A673 (cell line): Measurements from ENCODE around the gene IER3. TPM values are rescaled to one million over a fixed set of nuclear protein-coding genes. Genes with fewer than 3 reads are reported as not detected.

Source experiments
- BruUV-seq: library from RNA; stranded (reverse); fragments of 400-500 nt; replicated peaks from 2 replicates; lab custom pipeline; 2021; lab: Mats Ljungman, UMichigan
- CTCF ChIA-PET: fragments of 300-600 bp; sonication (Branson Sonifier 250); formaldehyde crosslinking; loops from one replicate; lab custom pipeline; 2022; ENCODE audit warnings: antibody characterized with exemption; lab: Charles Lee
- POLR2A ChIA-PET: fragments of 300-600 bp; sonication (Branson Sonifier 250); formaldehyde crosslinking; loops from one replicate; lab custom pipeline; 2022; ENCODE audit warnings: antibody characterized with exemption; ENCODE audit not compliant: low non-redundant PET; lab: Charles Lee
- DNase-seq: peaks from one replicate; pipeline ENCODE4 v3.0.0-alpha.2; 2015; ENCODE audit warnings: low spot score
- H3K27ac ChIP-seq: fragments of 200-600 bp; sonication (generic); 2 replicates; pipeline ENCODE4 v1.5.1; 2016; ENCODE audit warnings: mixed run types, low read depth, mild to moderate bottlenecking, mixed read lengths, antibody characterized with exemption, low read length; ENCODE audit not compliant: poor library complexity, severe bottlenecking
- H3K27me3 ChIP-seq: fragments of 200-600 bp; sonication (generic); replicated peaks from 2 replicates; pipeline ENCODE4 v1.6.1; 2017; ENCODE audit warnings: mixed run types, low read depth, mild to moderate bottlenecking, mixed read lengths, antibody characterized with exemption, low read length; ENCODE audit not compliant: insufficient read depth, poor library complexity
- H3K36me3 ChIP-seq: fragments of 200-600 bp; sonication (generic); 2 replicates; pipeline ENCODE4 v1.6.1; 2016; ENCODE audit warnings: mixed run types, mild to moderate bottlenecking, mixed read lengths, antibody characterized with exemption, low read length; ENCODE audit not compliant: insufficient read depth, poor library complexity, severe bottlenecking
- H3K4me1 ChIP-seq: fragments of 200-600 bp; sonication (generic); 2 replicates; pipeline ENCODE4 v1.6.1; 2017; ENCODE audit warnings: mixed run types, mild to moderate bottlenecking, mixed read lengths, antibody characterized with exemption, low read length; ENCODE audit not compliant: insufficient read depth, poor library complexity, severe bottlenecking
- H3K4me3 ChIP-seq: fragments of 200-600 bp; sonication (generic); 2 replicates; pipeline ENCODE4 v1.5.1; 2016; ENCODE audit warnings: low read depth, mixed run types, mild to moderate bottlenecking, mixed read lengths, low read length; ENCODE audit not compliant: poor library complexity, severe bottlenecking
- H3K9me3 ChIP-seq: fragments of 200-600 bp; sonication (generic); 2 replicates; pipeline ENCODE4 v1.6.1; 2016; ENCODE audit warnings: mixed run types, low read depth, mild to moderate bottlenecking, mixed read lengths, antibody characterized with exemption, low read length; ENCODE audit not compliant: poor library complexity, severe bottlenecking
- EZH2 ChIP-seq: fragments of 200-600 bp; sonication (generic); IDR thresholded peaks from 2 replicates; pipeline ENCODE4 v1.6.1; 2017; ENCODE audit warnings: borderline replicate concordance, low read depth, mild to moderate bottlenecking, mixed read lengths, antibody characterized with exemption, low read length; ENCODE audit not compliant: poor library complexity, severe bottlenecking
- intact Hi-C: fragments of 100-400 bp; cut with micrococcal nuclease; formaldehyde crosslinking; loops from one replicate; pipeline ENCODE4 v1.10.0; 2022; ENCODE audit not compliant: unreplicated experiment
- total RNA-seq: library from RNA; stranded (reverse); gene quantifications from 2 replicates; pipeline ENCODE4 v1.2.3, GENCODE V29; 2021
- TF ChIP-seq, protein P1 (sequence below): fragments of 300-800, 200-600 bp; sonication (generic); conservative IDR thresholded peaks from 2 replicates; pipeline ENCODE4 v1.5.1; 2017; ENCODE audit warnings: low read depth, mild to moderate bottlenecking, antibody characterized with exemption, low read length, moderate library complexity, mixed read lengths

The IER3 gene
- total RNA-seq, 1 experiment from 2014 or later: 34.6 TPM

DNA sequence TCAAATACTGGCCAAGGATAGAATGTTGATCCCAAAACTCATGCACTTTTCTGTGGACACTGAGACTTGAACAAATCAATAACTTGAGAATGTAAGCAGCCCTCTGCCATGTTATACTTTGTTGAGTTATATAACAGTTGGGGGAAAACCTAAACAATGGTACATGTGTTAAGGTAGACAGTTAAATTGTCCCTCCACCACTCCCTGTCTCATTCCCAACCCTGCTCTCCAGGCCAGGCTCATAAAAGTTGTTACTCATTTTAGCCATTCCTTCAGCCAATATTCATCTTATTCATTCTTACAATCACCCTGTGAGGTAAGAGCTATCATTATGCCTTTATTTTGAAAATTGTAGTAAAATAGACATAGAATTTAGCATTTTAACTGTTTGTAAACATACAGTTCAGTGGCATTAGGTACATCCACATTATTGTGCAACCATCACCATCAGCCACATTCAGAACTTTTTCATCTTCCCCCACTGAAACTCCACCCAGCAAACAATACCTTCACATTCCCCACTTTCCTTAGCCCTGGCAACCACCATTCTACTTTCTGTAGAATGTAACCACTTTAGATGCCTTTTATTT, 38.2 kb upstream of the IER3 start:
- Histone ChIP-seq H3K4me3 (no peak overlapping the region), H3K27ac (peak overlapping the region; percentile 89), H3K27me3 (no peaks in the 10 kb centered on the region), H3K9me3 (no peaks in the 10 kb centered on the region), H3K36me3 (no peaks in the 10 kb centered on the region), H3K4me1 (peaks cover 44% of the 10 kb centered on the region)
- BruUV-seq: TSS peak; percentile 93
- ChIA-PET CTCF (interaction anchor here (0.5 to 1.3 kb wide), 2 partner anchors 54 to 241 kb away, joined by 3 to 4 read pairs; no protein-coding TSS in a partner anchor), POLR2A (interaction anchor here (0.6 to 0.8 kb wide), 2 partner anchors 22 to 165 kb away, joined by 3 to 4 read pairs; partner anchors contain the start of gene PPP1R10)
- TF ChIP-seq EZH2: no peak
- TF ChIP-seq, protein P1, sequence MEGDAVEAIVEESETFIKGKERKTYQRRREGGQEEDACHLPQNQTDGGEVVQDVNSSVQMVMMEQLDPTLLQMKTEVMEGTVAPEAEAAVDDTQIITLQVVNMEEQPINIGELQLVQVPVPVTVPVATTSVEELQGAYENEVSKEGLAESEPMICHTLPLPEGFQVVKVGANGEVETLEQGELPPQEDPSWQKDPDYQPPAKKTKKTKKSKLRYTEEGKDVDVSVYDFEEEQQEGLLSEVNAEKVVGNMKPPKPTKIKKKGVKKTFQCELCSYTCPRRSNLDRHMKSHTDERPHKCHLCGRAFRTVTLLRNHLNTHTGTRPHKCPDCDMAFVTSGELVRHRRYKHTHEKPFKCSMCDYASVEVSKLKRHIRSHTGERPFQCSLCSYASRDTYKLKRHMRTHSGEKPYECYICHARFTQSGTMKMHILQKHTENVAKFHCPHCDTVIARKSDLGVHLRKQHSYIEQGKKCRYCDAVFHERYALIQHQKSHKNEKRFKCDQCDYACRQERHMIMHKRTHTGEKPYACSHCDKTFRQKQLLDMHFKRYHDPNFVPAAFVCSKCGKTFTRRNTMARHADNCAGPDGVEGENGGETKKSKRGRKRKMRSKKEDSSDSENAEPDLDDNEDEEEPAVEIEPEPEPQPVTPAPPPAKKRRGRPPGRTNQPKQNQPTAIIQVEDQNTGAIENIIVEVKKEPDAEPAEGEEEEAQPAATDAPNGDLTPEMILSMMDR: no peak
- intact Hi-C loops: no loop called here
- no peak for DNase-seq

- peak overlapping the region; percentile 24 for H3K4me3 ChIP-seq
- CTCF ChIA-PET: interaction anchor here (0.5 to 1.3 kb wide), 5 partner anchors 47 to 306 kb away, joined by 3 to 4 read pairs (median 3); no protein-coding TSS in a partner anchor
These were observed 37.5 kb upstream of the IER3 start for GRCh38 chr6:30781743-30782424.

GRCh38 chr6:30781395-30781742, 37.0 kb upstream of the IER3 start:
- intact Hi-C loops: loop anchor here (2.0 kb wide), 1 partner anchor 37 kb away; the partner anchor contains the start of gene IER3

More at GRCh38 chr6:30781743-30782424, 37.5 kb upstream of the IER3 start:
- POLR2A ChIA-PET: interaction anchor here (0.5 to 0.8 kb wide), 3 partner anchors 21 to 296 kb away, joined by 3 to 4 read pairs (median 4); partner anchors contain the start of gene PPP1R10
- Histone ChIP-seq H3K36me3 (no peaks in the 10 kb centered on the region), H3K27me3 (no peaks in the 10 kb centered on the region), H3K4me1 (peaks cover 44% of the 10 kb centered on the region), H3K27ac (peak overlapping the region; percentile 89), H3K9me3 (no peaks in the 10 kb centered on the region)
- intact Hi-C loops: loop anchor here (2.0 kb wide), 1 partner anchor 37 kb away; the partner anchor contains the start of gene IER3
- no TSS peak for BruUV-seq
- DNase-seq: peak; percentile 98
- no peak for TF ChIP-seq EZH2
- TF ChIP-seq, protein P1: no peak

More at GRCh38 chr6:30781395-30781742, 37.0 kb upstream of the IER3 start:
- BruUV-seq: TSS peak; percentile 95
- no peak for DNase-seq
- Histone ChIP-seq H3K4me3 (peak overlapping the region; percentile 24), H3K9me3 (no peaks in the 10 kb centered on the region), H3K36me3 (no peaks in the 10 kb centered on the region), H3K27ac (peak overlapping the region; percentile 89), H3K27me3 (no peaks in the 10 kb centered on the region), H3K4me1 (peaks cover 44% of the 10 kb centered on the region)
- CTCF ChIA-PET: interaction anchor here (0.6 to 1.3 kb wide), 4 partner anchors 48 to 306 kb away, joined by 3 to 4 read pairs (median 3); no protein-coding TSS in a partner anchor
- POLR2A ChIA-PET: no interaction called here
- TF ChIP-seq, protein P1: no peak
- TF ChIP-seq EZH2: no peak
